ENCODE data around the gene CNTNAP2.

GRCh38 chr7:147944321-147944720 is 1827.7 kb downstream of the CNTNAP2 start:
- TF ChIP-seq CTCF (IDR thresholded peaks at IDR 0.05; ENCODE audit: borderline replicate concordance, extremely low read depth, low read length, poor library complexity, severe bottlenecking), result no peak
- no peak for TF ChIP-seq EZH2 (IDR thresholded peaks at IDR 0.05; ENCODE audit: borderline replicate concordance, low read depth, low read length, severe bottlenecking)
